CD1c-positive myeloid dendritic cell (primary cell): Measurements from ENCODE around the gene CHRNG.
"Not testable (repeated sequence)": the region's sequence is repeated elsewhere in the genome, so short reads cannot be mapped to it uniquely, and the experiment has no call there.

ENCODE experiments used
- DNase-seq: peaks from one replicate; pipeline ENCODE4 v3.0.0-alpha.2; 2016; ENCODE audit errors: extremely low spot score

CHRNG gene

DNA sequence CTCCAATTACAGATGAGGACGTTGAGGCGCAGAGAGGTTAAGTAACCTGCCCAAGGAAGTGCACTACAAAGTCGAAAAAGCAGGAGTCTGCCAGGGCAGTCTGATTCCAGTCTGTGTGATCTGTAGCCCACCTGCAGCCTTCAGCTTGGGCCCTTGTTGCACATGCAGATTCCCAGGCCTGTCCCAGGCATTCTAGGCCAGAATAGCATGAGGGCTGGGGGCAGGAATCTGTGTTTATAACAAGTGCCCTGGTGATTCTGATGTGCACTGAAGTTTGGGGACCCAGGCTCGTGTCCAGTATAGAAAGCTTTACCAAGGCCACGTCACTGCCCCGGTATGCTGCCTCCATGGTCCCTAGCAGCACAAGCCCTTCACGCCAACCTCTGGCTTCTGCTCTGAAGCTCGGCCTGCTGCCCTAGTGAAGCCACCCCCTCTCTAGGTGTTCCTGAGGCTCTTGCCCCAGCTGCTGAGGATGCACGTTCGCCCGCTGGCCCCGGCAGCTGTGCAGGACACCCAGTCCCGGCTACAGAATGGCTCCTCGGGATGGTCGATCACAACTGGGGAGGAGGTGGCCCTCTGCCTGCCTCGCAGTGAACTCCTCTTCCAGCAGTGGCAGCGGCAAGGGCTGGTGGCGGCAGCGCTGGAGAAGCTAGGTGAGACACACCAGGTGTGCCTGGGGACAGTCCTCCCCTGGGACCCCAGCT lies 4.6 kb downstream of the CHRNG start:
- no peak for DNase-seq

DNA sequence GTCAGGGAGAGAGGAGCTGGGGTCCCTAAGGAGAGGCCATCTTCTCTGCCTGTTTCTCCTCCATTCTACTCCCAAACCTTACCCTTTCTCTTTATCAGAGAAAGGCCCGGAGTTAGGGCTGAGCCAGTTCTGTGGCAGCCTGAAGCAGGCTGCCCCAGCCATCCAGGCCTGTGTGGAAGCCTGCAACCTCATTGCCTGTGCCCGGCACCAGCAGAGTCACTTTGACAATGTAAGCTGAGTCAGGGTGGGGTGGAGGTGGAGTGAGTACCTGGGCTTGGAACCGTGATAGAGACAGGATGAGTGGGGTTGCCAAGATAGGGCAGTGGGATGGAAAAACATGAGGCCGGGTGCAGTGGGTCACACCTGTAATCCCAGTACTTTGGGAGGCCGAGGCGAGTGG lies 5.2 kb downstream of the CHRNG start:
- no peak for DNase-seq

DNA sequence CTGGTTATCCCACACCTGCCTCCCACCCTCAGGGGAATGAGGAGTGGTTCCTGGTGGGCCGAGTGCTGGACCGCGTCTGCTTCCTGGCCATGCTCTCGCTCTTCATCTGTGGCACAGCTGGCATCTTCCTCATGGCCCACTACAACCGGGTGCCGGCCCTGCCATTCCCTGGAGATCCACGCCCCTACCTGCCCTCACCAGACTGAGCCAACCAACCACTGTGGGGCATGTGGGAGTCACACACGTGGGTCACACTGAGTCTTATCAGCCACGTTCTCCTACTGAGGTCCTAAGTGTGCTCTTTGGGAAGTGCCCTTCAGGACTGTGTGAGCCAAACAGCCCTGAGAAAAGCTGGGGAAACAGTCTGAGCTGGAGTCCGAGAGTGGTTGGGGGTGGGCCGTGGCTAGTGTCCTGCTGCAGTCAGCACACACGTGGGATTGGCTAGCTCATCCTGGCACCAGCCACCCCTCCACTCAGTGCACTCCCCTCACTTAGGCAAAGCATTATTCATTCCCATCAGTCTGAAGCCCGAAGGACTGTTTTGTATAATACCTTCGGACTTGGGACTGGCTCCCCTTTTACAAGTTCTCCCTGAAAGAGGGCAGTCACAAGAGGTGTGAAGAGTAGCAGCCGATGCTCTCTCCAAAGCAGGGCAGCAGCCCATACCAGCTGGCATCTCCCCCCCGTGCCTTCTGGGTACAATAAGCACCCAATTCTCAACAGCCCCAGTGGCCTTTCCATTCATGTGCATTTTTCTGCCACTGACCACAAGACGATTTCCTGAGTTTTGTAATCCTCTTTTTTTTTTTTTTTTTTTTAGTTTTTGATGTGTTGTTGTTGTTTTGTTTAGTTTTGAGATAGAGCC lies 6.3 kb downstream of the CHRNG start:
- no peak for DNase-seq

DNA sequence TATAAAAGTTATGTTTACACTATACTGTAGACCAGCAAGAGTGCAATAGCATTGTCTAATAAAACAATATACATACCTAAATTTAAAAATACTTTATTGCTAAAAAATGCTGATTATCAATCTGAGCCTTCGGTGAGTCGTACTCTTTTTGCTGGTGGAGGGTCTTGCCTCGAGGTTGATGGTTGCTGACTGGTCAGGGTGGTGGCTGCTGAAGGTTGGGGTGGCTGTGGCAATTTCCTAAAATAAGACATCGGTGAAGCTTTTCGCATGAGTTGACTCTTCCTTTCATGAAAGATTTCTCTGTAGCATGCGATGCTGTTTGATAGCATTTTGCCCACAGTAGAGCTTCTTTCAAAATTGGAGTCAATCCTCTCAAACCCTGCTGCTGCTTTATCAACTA lies 8.5 kb downstream of the CHRNG start:
- no peak for DNase-seq

DNA sequence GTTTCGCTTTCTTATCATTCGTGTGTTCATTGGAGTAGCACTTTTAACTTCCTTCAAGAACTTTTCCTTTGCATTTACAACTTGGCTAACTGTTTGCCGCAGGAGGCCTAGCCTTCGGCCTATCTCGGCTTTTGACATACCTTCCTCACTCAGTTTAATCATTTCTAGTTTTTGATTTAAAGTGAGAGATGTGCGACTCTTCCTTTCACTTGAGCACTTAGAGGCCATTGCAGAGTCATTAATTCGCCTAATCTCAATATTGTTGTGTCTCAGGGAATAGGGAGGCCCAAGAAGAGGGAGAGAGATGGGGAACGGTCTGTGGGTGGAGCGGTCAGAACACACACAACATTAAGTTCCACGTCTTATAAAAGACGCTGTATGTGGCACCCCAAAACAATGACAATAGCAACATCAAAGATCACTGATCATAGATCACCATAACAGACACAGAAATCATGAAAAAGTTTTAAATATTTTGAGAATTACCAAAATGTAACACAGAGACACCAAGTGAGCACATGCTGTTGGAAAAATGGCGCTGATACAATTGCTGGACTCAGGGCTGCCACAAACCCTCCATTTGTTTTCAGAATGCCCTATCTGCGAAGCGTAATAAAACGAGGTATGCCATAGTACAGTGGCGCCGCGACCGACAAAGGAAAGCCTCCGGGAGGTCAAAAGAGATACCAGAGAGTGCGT lies 10.3 kb downstream of the CHRNG start:
- no peak for DNase-seq

DNA sequence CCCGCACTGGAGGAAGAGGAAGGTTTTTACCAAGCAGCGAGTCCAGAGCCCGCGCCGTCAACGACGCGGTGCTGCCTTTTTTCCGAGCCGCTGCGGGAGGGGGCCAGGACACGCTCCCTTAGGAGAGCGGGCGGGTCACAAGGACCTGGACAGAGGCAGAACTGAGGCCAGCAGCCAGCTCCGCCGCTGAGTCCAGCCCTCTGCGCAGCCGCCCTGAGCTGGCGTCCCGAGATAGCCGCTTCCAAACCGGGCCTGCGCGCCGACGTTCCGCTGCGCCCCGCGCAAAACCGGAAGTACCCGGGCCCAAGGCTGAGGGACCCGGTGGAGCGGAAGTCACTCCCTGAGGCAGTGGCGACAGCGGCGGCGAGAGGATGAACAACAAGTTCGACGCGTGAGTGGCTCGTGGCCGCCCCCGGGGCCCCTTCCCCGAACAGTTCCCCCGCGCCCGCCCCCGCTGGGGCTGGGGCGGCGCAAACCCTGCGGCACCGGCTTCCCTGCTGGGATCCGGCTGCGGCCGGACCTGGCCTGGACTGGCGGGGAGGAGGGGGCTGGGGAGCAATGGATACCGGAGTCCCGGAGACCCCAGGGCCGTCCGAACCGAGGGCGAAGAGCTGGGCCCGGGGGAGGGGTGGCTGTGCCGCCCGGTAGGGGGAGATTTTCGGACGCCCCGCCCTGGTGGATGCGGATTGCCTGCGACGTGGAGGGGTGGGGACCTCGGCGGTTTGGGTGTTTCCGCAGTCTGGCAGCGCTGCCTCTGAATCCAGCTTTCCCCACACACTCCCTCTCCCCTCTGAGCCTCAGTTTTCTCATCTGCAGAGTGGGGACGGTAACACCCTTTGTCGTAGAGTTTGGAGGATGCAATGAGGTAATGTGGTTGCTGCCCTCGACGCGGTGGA lies 11.1 kb downstream of the CHRNG start, which contains the start of the genes EIF4E2 and TIGD1:
EIF4E2 (plus strand) TSS at position 336 of the 896 bp plus-strand sequence; CDS start at position 372, 36 bp downstream.
TIGD1 (minus strand) TSS at position 204 of the 896 bp plus-strand sequence. CDS start 675 bp downstream, outside the sequence.
- peak; percentile 97 for DNase-seq

DNA sequence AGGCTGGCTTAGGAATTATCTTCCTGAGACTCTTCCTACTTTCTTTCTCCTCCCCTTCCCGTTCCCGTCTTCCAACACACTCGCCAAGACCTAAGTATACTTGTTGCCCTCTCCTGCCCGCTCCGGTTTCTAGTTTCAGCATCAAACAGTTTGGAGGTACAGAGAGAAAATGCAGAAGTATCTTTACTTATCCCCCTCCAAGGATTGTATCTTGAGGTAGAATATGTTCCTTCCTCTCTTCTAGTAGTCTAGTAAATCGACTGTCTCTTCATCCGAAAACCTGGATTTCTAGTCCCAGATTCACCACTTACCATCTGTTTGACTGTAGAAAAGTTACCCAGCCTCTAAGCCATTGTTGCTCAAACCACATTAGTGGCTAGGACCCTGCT lies 11.8 kb downstream of the CHRNG start:
- DNase-seq, result no peak

DNA sequence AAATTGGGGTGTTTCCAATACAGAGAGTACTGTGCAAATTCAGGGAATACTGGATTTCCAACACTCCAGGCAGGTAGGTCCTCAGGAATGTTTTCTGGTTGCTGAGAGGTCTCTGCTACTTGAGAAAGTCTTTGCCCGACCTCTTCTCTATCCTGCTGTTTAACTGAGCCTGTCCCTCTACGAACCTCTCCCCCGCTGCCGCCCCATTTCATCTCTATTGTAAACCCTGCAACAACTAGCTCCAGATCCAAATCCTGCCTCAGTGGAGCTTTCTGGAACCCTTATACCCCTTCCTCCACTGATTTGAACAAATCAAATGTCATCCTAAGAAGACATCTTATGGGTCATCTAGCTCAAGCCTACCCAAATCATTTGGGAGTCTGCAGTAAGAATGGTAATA lies 12.3 kb downstream of the CHRNG start:
- no peak for DNase-seq

DNA sequence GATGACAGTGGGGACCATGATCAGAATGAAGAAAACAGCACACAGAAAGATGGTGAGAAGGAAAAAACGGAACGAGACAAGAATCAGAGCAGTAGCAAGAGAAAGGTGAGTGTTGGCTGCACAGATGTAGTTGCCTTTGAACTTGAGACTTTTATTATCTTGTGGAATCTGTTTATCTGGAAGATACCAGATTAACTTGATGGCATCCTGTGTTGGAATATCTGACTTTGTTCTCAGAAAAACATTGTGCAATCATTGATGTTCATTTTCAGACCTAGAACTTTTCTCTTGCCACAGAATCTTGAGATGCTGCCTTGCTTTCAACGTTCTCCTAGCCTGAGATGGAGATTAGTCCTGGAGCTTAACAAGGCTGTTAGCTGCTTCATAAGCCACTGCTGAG lies 16.9 kb downstream of the CHRNG start:
- DNase-seq, result no peak

DNA sequence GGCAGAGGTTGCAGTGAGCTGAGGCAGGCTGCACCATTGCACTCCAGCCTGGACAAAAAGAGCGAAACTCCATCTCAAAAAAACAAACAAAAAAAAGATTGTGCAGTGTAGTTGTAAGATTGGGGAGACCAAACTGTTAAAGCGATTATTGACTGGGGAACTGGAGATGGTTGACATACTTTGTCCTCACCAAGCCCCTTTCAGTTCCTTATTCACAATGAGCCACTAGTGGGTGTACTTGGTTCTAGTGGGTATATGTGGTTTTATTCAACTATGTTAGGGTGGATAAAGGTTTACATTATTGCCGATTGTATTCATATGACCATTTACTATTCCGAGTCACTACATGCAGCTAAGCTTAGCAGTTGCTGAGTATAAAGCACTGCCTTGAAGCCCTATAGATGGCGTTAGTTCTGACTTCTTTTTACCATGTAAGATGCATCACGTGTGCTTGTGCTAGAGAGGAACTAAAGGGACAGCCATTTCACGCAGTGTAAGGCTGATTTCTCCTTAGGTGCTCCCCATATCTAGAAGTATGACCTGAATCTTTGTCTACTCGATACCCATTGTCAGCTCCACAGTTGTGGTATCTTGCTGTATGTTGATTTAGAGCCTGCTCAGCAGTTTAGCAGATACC lies 23.1 kb downstream of the CHRNG start:
- DNase-seq, result peak; percentile 71

DNA sequence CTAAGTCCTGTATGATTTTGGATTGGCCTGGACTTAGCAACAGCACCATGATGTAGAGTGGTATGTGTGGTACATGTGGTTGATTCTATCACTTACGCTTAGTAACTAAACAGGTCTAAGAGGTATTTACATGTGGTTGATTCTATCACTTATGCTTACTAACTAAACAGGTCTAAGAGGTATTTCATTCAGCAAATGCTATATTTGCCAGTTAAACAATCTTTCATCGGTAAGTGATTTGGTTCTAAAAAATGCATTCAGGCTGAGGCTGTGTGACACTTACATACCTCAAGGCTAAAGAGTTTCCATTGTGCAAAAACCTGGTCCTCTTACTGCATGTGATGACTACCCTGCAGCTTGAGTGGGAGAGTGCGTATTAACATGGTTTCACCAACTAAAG lies 24.1 kb downstream of the CHRNG start:
- no peak for DNase-seq

DNA sequence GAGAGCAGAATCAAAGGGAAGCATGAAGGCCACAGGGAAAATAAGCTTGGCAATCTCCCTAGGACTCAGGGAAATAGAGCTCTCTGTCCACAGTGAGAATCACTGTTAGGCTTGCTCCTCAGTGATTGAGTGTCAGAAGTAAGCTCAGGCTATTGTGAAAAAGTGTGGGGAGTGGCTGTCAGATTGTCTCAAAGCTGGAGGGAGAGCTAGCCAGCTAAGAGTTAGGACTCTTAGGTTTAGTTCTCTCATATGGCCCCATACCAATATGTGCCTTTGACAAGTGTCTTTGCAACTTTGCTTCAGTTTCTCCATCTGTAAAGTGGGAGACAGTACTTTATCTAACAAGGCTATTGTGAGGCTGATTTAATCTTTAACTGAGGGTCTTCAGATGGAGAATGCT lies 28.2 kb downstream of the CHRNG start:
- DNase-seq, result no peak

DNA sequence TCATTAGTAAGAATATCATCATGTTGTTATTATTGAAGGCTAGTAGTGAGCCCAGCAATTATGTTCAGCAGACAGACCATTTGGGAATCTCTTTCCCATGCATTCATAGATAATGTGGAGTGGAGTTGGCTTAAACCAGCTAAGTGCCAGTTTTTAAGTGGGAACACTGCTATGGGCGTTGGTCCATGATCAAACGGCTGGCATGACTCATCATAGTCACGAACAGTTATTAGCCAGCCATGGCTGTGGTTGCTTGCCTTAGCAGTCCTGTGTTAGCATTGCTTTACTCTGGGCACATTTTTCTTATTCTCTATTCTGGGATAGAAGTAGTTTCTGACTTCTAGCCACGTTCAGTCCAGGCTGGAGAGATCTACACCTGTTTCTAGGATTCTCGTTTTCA lies 28.7 kb downstream of the CHRNG start:
- DNase-seq, result peak; percentile 57

DNA sequence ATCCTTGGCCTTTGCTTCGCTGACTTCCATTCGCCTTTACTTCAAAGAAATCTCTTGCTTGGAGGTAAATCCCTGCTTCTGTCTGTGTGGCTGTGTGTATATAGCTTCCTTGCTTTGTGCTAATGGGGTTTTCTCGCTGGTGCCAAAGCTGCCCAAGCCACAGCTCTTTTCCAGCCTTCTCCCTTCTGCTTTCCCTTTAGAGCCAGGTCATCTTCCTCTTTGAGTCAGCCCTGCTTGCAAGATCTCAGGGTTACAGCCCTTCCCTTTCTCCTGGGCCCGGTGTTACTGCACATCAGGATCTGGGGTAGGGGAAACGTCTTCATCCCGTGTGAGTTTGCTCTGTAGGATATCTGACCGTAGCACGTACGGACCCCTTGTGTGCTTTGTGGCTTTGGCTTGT lies 30.0 kb downstream of the CHRNG start:
- peak; percentile 33 for DNase-seq

DNA sequence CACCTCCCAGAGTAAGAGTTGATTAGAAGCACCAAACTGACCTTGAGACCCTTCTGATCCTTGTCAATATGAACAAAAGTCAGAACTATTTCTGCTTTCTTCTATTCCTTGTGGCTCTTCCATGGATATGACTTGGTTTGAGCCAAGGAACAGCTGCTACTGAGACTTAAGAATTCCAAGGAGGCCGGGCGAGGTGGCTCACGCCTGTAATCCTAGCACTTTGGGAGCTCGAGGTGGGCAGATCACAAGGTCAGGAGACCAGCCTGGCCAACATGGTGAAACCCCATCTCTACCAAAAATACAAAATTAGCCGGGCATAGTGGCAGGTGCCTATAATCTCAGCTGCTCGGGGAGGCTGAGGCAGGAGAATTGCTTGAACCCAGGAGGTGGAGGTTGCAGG lies 31.0 kb downstream of the CHRNG start:
- DNase-seq, result not testable (repeated sequence)

DNA sequence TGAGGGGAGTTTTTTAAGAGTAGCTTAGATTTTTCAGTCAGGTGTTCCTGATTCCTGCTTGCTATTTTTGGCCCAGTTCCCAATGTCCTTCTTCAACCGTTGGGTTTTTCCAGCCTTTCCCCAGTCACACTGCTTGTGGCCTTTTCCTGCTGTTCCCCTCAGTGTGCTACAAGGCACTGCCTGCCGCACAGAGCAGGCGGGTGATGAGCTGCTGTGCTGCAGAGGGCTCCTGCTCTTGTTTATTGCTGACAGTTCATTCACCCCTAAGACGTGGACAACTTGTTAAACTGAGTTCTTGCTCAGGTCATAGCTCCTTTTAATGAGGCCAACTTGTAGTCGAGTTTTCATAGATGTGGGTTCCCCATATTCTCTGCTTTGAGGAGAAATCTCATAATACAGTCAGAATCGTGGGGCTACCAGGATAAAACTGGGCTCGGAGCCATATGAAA lies 31.6 kb downstream of the CHRNG start:
- DNase-seq, result no peak

DNA sequence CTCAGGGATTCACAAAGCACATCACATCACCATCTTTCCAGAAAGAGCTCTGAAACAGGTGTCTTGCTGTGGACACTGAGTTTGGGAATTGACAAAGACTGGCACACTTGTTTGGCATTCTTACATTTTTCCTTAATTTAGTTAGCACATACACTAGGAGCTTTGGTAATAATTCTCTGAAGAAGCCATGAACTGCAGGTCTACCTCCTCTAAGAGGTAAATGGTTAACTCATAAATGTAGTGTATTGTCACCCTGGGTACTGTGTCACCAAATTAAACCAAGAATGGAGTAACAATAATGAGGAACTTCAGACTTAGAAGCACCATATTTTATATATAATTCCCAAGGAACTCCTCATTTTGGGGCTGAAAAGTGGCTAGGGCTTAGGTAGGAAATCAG lies 33.5 kb downstream of the CHRNG start:
- DNase-seq, result no peak

DNA sequence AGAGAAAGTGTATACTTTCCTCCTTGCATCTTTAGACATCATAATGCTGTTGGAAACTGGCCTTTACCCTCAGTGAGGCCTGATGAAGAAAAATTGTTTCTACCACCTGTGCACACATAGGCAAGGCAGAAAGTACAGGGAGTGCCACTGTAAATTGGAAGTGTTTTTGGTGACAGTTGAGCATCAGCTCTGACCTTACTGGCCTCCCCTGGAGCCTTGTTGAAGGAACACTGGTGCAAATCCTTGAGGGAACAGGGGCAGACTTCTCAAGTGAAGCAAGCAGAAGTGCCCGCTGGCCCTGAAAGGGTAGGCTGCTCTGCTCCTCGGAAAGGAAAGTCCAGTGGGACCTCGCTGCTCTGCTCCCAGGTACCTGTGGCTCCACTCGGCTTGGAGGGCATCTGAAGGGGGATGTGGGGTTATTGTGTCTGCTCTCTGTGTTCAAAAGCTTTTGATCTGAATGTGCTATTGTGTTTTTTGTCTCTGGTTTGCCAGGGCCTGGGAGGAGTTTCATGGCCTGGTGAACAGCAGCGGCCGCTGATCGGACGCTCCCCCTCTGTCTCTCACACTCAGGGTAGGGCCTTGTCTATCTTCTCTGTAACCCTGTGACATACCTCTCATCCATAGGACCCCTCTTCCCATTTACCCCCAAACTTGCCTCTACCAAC lies 34.4 kb downstream of the CHRNG start:
- DNase-seq, result no peak

DNA sequence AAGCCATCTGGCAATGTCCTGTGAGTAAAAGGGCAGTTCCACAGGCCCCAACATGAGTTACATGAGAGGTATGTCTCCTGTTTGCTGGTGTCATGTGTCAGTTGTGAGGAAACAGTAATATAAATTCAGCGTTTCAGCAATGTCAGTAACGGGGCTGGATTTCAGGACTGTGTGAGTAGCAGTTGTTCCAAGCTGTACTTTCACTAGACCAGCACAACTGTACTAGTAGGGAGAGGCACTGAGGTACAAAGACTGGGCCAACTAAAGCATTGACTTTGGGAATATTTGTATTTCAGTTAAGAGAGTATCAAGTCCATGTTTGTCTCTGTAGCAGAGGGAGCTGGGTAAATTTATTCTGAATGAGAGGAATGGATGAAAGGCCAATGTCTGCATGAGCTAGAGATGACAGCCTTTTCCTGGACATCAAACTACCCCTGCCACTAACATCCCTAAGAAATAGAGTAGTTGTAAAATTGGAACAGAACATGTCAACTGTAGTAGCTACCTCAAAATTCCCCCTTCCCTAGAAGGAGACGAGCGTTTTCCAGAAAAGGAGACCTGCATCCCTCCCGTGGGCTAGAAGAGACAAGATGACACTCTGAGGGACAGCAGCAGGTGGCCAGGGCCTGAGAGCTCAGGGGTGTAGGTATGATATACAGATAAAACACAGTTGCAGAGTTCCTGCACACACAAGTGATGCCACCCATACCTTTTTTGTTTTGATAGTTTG lies 35.3 kb downstream of the CHRNG start:
- no peak for DNase-seq

DNA sequence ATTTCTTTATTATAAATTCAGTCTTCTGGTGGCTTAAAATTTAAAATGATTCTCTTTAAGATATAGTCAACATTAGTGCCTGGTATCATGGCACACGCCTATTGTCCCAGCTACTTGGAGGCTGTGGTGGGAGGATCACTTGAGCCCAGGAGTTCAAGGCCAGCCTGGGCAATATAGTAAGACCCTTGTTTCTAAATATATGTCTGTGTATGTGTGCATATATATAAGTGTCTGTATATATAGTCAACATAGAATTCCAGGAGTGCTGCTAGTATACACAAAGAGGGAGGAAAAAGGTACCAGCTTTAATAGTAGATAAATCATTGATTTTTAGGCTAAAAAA lies 35.9 kb downstream of the CHRNG start:
- DNase-seq, result no peak
